ENCODE measurements around the gene DNAH7.
"Not testable (repeated sequence)": the region's sequence is repeated elsewhere in the genome, so short reads cannot be mapped to it uniquely, and the experiment has no call there.

DNAH7 gene

GRCh38 chr2:195961873-195962272 lies 106.8 kb downstream of the DNAH7 start:
- no peak for DNase-seq

DNA sequence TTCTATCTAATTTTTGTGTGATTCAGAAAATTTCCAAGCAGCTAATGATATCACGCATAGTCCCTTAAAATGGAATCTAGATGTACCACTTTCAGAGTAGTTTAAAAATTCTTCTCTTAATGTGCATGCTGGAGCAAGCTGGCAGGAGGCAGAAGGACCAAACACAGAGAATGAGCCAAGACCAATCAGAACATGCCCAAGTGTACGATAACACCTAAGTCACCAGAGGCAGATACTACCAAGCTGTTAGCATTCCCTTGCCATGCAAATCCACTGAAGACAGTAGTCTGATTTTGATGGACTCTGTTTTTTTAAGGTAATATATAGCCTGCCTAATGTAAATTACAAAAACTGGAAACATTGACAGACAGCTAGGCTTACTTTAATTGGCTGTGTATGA lies 109.3 kb downstream of the DNAH7 start:
- no peak for DNase-seq

- no peak for DNase-seq
Measured at GRCh38 chr2:195956725-195957124, 111.9 kb downstream of the DNAH7 start.

GRCh38 chr2:195945056-195945455 lies 123.6 kb downstream of the DNAH7 start:
- DNase-seq, result no peak

DNA sequence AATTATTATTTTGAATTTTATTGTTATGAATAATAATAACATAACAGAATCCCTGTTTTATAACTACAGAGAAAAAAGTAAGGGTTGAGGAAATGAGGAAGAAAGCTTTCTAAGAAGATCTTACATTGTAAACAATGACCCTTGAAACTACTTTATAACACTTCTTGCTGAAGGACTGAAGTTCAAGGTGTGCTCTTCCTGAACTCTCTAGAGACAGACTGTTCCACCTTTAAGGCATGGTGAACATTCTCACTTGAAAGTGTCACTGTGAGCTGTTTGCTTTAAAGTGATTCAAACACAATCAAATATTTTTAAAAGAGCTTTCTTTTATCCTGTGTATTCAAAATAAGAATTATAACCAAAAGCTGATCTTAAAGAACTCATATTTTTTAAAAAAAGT lies 131.5 kb downstream of the DNAH7 start:
- no peak for DNase-seq

GRCh38 chr2:195934484-195934883 lies 134.2 kb downstream of the DNAH7 start:
- no peak for DNase-seq

DNA sequence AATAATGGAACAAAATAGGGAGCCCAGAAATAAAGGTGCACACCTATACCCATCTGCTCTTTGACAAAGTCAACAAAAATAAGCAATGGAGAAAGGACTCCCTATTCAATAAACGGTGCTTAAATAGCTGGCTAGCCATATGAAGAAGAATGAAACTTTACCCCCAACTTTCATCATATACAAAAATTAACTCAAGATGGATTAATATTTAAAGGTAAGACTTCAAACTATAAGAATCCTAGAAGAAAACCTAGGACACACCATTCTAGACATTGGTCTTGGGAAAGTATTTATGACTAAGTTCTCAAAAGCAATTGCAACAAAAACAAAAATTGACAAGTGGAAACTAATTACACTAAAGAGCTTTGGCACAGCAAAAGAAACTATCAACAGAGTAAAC lies 139.1 kb downstream of the DNAH7 start:
- DNase-seq, result no peak

GRCh38 chr2:195925120-195925519 lies 143.5 kb downstream of the DNAH7 start:
- no peak for DNase-seq

DNA sequence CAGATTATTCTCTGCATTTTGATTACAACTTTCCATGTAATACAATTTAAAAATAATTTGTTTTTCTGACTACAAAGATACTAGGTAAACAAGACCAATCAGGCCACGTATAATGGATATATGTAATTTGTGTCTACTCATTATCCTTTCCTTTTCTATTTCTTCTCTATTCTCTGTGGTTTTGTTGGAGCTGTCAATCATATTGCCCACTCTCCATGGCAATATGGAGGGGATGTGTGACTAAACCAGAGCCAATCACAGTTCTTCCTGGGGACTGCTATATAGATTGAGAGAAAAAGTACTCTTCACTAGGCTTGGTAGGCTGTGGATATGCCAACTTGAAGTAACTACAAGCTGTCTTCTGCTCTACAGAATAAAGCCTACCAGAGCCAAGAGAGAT lies 144.7 kb downstream of the DNAH7 start:
- DNase-seq, result no peak

DNA sequence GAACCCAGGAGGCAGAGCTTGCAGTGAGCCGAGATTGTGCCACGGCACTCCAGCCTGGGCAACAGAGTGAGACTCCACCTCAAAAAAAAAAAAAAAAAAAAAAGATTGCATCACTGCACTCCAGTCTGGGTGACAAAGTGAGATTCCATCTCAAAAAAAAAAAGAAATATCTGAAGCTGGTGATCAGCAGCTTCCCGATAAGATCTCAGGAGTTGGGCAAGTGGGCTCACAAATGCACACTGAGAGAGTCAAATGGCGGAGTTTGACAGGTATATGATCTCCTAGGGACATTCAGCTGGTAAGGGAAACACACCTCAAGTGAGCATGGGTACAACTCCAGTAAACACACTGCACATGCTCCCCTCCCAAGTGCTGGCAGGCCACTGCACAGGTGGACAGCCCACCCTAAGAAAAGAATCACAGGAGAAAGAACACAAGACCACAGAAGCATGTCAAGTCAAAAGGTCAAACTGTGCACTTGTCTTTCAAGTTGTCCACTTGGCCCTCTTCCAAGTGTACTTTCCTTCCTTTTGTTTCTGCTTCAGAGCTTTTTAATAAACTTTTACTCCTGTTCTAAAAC lies 151.5 kb downstream of the DNAH7 start:
- DNase-seq, result not testable (repeated sequence)

DNA sequence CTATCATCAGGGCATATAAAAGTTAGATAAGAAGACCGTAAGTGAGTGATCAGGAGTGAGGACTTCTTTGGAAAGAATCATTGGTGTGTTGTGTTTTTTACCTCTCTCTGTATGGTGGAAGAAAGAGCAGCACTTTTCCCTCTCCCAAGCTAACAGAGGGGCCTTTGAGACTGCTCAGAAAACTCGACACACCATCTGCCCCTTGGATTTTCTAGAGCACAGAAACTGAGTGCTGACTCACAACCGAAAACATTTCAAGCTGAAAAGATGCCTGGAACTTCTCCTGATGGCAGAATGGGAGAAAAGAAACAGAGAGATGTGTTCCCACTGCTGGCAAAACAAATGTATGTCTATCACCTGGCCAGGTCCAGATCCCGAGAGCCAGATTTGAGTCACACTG lies 156.6 kb downstream of the DNAH7 start:
- no peak for DNase-seq

DNA sequence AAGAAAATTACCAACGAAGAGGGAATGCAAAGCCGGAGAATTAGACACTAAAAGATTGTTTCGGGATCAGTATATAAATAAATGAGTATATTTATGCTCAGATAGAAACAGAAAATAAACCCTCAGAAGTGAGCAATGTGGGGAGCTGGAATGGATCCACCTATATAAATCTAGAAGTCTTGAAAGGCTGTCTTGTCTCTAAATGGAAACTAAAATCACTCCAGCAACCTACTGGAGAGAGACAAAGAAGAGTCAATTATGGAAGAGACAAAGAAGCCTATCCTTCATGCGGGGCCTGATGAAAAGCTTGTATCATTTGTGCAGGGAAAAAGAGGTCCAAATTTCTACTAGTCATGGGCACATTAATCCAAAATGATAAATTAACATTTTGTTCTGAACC lies 158.1 kb downstream of the DNAH7 start:
- no peak for DNase-seq

- no peak for DNase-seq
Measured at GRCh38 chr2:195909926-195910325, 158.7 kb downstream of the DNAH7 start.

GRCh38 chr2:195907474-195907873 lies 161.2 kb downstream of the DNAH7 start:
- DNase-seq, result no peak

DNA sequence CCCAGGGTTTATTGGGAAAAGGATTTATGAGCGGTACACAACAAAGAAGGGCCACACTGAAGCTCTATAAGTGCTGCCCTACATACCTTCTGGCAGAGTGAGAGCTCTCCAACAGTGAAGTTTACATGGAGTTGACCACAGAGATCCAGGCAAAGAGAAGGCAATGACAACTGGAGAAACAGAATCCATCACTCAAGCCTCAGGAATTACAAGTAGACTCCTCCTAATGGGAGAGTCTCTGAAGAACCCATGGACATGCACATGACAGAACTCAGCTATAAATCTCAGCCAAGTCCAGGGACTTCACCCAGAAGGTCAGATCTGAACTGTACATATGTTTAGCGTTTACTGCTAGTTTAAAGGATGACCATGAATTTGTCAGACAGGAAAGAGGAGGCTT lies 164.7 kb downstream of the DNAH7 start:
- no peak for DNase-seq

DNA sequence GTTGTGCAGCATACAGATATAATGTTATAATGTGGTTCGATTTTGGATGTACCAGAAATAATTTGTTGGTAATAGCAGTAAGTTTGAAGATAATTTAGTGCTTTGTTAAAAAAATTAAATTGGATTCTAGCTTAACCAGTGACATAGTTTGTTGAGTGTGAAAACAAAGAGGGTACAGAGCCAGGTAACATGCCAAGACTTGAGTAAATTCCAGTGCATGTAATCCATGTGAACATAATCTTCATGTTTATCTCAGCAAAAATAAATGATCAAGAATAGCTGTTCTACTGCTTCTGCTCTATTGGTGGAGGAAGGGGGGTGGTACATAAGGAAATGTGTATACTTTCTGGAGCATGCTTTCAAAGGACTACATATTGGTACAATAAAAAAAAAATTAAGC lies 165.8 kb downstream of the DNAH7 start:
- DNase-seq, result no peak

GRCh38 chr2:195899226-195899625 lies 169.4 kb downstream of the DNAH7 start:
- DNase-seq, result no peak

DNA sequence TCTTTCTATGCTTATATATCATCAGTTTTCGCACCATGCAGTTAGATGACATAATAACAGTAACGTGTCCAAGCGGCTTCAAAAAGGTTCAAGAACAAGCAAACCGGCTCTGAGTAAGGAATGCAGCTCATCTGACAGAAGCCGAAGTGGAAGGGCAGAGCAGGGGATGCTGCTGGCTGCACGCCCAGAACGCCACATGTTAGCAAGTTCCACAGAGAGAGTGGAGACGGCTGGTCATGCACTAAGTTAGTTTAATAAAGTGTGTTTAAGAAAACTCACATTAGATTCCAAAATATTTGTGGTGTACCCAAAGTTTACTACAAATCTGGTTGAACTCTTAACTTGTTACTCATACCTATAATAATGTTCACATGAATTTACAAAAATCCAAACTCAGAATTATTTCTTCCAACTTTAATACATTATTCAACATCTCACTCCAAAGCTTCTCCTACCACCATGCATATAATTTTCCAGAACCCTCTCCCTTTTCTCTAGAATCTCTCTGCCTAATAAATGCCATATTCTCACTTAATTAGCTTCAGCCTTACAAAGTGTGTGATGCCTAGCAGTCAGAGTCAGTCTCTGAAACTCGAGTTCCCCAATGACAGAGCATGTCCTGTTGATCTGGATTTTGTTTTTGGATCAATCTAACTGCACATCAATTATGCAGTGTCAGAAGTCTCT lies 170.0 kb downstream of the DNAH7 start:
- no peak for DNase-seq

GRCh38 chr2:195891081-195891480 lies 177.6 kb downstream of the DNAH7 start:
- DNase-seq, result no peak

DNA sequence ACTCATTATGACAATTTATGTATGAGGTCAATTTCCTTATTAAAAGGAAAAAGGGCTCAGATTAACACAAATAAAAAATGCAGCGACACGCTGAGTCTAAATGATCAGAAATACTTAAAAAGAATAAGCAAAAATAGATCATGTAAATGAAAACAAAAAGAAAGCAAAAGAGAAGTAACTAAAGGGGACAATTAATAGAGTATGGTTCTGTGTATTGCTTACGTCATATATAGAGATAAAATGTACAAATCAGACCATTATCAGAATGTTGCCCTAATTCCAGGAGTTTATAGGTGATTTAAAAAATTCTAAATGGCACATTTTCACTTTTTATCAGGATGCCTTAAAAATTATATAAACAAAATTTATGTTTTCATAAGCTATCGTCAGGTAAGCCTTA lies 189.5 kb downstream of the DNAH7 start:
- no peak for DNase-seq

- no peak for DNase-seq
Measured at GRCh38 chr2:195871326-195871725, 197.3 kb downstream of the DNAH7 start.

DNA sequence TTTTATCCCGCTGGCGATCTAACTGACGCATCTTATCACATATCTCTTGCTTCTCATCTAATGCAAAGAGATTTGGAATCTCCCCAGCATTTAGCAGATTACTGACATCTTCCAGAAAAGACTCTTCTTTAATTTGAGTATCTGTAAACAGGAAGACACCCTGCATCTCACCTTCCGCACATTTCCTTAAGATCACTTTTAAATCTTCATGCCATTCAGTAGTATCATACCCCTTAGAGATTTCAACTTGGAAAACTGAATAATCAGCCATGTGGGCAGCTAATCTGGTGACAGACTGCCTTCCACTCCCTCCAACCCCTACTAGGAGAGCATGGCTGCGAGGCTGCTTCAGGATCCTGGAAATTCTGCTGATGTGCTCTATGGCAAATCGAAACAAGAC lies 204.3 kb downstream of the DNAH7 start:
- no peak for DNase-seq

DNA sequence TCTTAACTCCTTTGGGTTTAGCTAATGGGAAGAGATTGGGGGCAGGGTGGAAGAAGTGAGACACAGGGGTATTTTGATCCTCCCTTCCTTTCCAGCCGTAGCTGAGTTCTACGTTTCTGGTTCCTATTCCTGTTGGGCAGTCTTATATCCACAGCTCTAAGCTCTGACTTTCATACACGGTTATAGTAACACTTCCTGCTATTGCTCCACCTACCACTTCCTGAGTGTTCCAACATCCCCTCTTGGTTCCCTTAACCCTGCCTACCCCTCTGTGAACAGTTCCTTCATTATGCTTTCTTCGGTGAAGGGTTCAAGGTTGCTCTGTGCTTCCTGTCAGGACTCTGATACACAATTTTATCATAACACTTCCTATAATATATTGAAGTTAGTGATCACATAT lies 205.1 kb downstream of the DNAH7 start:
- no peak for DNase-seq

GRCh38 chr2:195863121-195863520 lies 205.5 kb downstream of the DNAH7 start:
- DNase-seq, result no peak

GRCh38 chr2:195861821-195862220 lies 206.8 kb downstream of the DNAH7 start:
- no peak for DNase-seq

Data from T-helper 9 cell (primary cell).